Common myeloid progenitor, CD34-positive (primary cell): ENCODE measurements around the gene ITM2C.

Experiments
- CTCF ChIA-PET: fragments of 350-600 bp; sonication (Branson Sonifier 250); formaldehyde crosslinking; loops from one replicate; lab custom pipeline; 2021; ENCODE audit warnings: antibody characterized with exemption; lab: Charles Lee
- POLR2A ChIA-PET: fragments of 350-600 bp; sonication (Branson Sonifier 250); formaldehyde crosslinking; loops from one replicate; lab custom pipeline; 2021; ENCODE audit warnings: antibody characterized with exemption; lab: Charles Lee
- DNase-seq, 3 donors: peaks; one replicate each; pipeline versions ENCODE4 v3.0.0 to v3.0.0-alpha.2; 2013
- H3K27ac ChIP-seq, 2 experiments: 1 replicate in 1 of 2; 2 replicates in 1 of 2; pipeline ENCODE4 v1.7.0; 2013; ENCODE audit warnings: inconsistent platforms in 2 of 2, low read length in 2 of 2, mild to moderate bottlenecking in 2 of 2, low read depth in 1 of 2, moderate library complexity in 1 of 2; ENCODE audit not compliant: severe bottlenecking in 2 of 2, insufficient read depth in 1 of 2, poor library complexity in 1 of 2
- H3K27me3 ChIP-seq, 5 experiments: replicated peaks in 2 of 5; 1 replicate in 3 of 5; 2 replicates in 2 of 5; pipeline versions ENCODE4 v1.6.1 to v1.7.0; 2013; ENCODE audit warnings: low read length in 4 of 5, mild to moderate bottlenecking in 2 of 5, moderate library complexity in 2 of 5, inconsistent platforms in 1 of 5; ENCODE audit not compliant: insufficient read depth in 5 of 5, control insufficient read depth in 4 of 5
- H3K36me3 ChIP-seq, 4 experiments: 1 replicate in 2 of 4; 2 replicates in 2 of 4; pipeline versions ENCODE4 v1.6.1 to v1.7.0; 2013; ENCODE audit warnings: low read length in 3 of 4, control low read depth in 1 of 4, mild to moderate bottlenecking in 1 of 4; ENCODE audit not compliant: control insufficient read depth in 4 of 4, insufficient read depth in 4 of 4
- H3K4me1 ChIP-seq, 4 experiments: 1 replicate in 3 of 4; 2 replicates in 1 of 4; pipeline versions ENCODE4 v1.6.1 to v1.7.1; 2013; ENCODE audit warnings: low read length in 3 of 4, mild to moderate bottlenecking in 3 of 4, control low read depth in 1 of 4, inconsistent platforms in 1 of 4, moderate library complexity in 1 of 4; ENCODE audit not compliant: control insufficient read depth in 4 of 4, insufficient read depth in 4 of 4; ENCODE audit errors: control extremely low read depth in 1 of 4
- H3K4me3 ChIP-seq, 7 experiments: 1 replicate in 4 of 7; 2 replicates in 3 of 7; pipeline versions ENCODE4 v1.5.1 to v1.7.0; 2013; ENCODE audit warnings: mild to moderate bottlenecking in 7 of 7, low read length in 6 of 7, moderate library complexity in 6 of 7, inconsistent platforms in 2 of 7, low read depth in 2 of 7, control low read depth in 1 of 7; ENCODE audit not compliant: insufficient read depth in 4 of 7, control insufficient read depth in 1 of 7; ENCODE audit errors: extremely low read depth in 1 of 7
- H3K9me3 ChIP-seq, 5 experiments: 1 replicate in 4 of 5; 2 replicates in 1 of 5; pipeline versions ENCODE4 v1.6.1 to v1.7.1; 2013; ENCODE audit warnings: low read length in 4 of 5, mild to moderate bottlenecking in 2 of 5, inconsistent platforms in 1 of 5, low read depth in 1 of 5, moderate library complexity in 1 of 5; ENCODE audit not compliant: control insufficient read depth in 4 of 5, insufficient read depth in 2 of 5; ENCODE audit errors: control extremely low read depth in 1 of 5
- WGBS: methylation state at CpG from one replicate; pipeline ENCODE4 v1.1.5; 2013; ENCODE audit not compliant: insufficient coverage; 5-methylcytosine and 5-hydroxymethylcytosine counted together

Gene ITM2C

GRCh38 chr2:230872151-230872967 lies 7.6 kb downstream of the ITM2C start:
- ChIA-PET POLR2A (interaction anchor here (0.6 kb wide), 1 partner anchor 109 kb away, joined by 3 read pairs; no protein-coding TSS in a partner anchor), CTCF (interaction anchor here (0.9 to 2.3 kb wide), 8 partner anchors 14 to 65 kb away, joined by 3 to 12 read pairs (median 4); no protein-coding TSS in a partner anchor)
- Histone ChIP-seq H3K27me3 (no peaks in the 10 kb centered on the region), H3K36me3 (peaks cover 0 to 52% (median 30%) of the 10 kb centered on the region in 4 experiments), H3K4me3 (no peak overlapping the region), H3K27ac (peak overlapping the region; percentile 46 to 79), H3K9me3 (no peaks in the 10 kb centered on the region), H3K4me1 (peaks cover 0 to 98% (median 88%) of the 10 kb centered on the region in 4 experiments)
- DNase-seq: no peak
- WGBS: 95% methylated on average over 13 of the region's 14 CpGs

GRCh38 chr2:230872968-230873660 lies 8.4 kb downstream of the ITM2C start:
- Histone ChIP-seq H3K36me3 (peaks cover 0 to 54% (median 32%) of the 10 kb centered on the region in 4 experiments), H3K27me3 (no peaks in the 10 kb centered on the region), H3K4me1 (peaks cover 0 to 98% (median 88%) of the 10 kb centered on the region in 4 experiments), H3K9me3 (no peaks in the 10 kb centered on the region), H3K4me3 (no peak overlapping the region), H3K27ac (peak overlapping the region in 1 of 2 experiments; percentile 79)
- WGBS: 89% methylated on average over 17 of the region's 21 CpGs
- ChIA-PET CTCF (interaction anchor here (1.0 to 1.7 kb wide), 4 partner anchors 15 to 64 kb away, joined by 3 to 12 read pairs (median 4); no protein-coding TSS in a partner anchor), POLR2A (no interaction called here)
- DNase-seq: no peak

- 88% methylated on average over 12 of the region's 13 CpGs for WGBS
- DNase-seq: no peak
- Histone ChIP-seq H3K4me3 (no peak overlapping the region), H3K9me3 (no peaks in the 10 kb centered on the region), H3K27ac (peak overlapping the region in 1 of 2 experiments; percentile 41), H3K4me1 (peaks cover 1 to 98% (median 88%) of the 10 kb centered on the region in 4 experiments), H3K36me3 (peaks cover 0 to 52% (median 33%) of the 10 kb centered on the region in 4 experiments), H3K27me3 (no peaks in the 10 kb centered on the region)
- CTCF ChIA-PET: no interaction called here
- POLR2A ChIA-PET: no interaction called here
These were observed 9.1 kb downstream of the ITM2C start for GRCh38 chr2:230873661-230874401.

GRCh38 chr2:230874456-230874855 lies 9.7 kb downstream of the ITM2C start:
- ChIA-PET CTCF (interaction anchor here (5.2 kb wide), 1 partner anchor 8 kb away, joined by 50 read pairs; the partner anchor contains the start of gene ITM2C), POLR2A (no interaction called here)
- peak overlapping the region in 1 of 2 experiments; percentile 41 for H3K27ac ChIP-seq

GRCh38 chr2:230874876-230875275 lies 10.1 kb downstream of the ITM2C start:
- ChIA-PET CTCF (interaction anchor here (0.6 to 5.2 kb wide), 3 partner anchors 8 to 27 kb away, joined by 3 to 50 read pairs (median 4); partner anchors contain the start of gene ITM2C), POLR2A (no interaction called here)
- WGBS: 97% methylated on average over 10 of the region's 10 CpGs
- Histone ChIP-seq H3K36me3 (peaks cover 0 to 58% (median 36%) of the 10 kb centered on the region in 4 experiments), H3K27ac (peak overlapping the region; percentile 15 to 41), H3K27me3 (no peaks in the 10 kb centered on the region), H3K9me3 (no peaks in the 10 kb centered on the region), H3K4me1 (peaks cover 7 to 97% (median 85%) of the 10 kb centered on the region in 4 experiments), H3K4me3 (no peak overlapping the region)
- no peak for DNase-seq

More at GRCh38 chr2:230874456-230874855, 9.7 kb downstream of the ITM2C start:
- Histone ChIP-seq H3K36me3 (peaks cover 0 to 55% (median 34%) of the 10 kb centered on the region in 4 experiments), H3K4me3 (no peak overlapping the region), H3K9me3 (no peaks in the 10 kb centered on the region), H3K27me3 (no peaks in the 10 kb centered on the region), H3K4me1 (peaks cover 5 to 98% (median 88%) of the 10 kb centered on the region in 4 experiments)
- DNase-seq: no peak
- WGBS: 91% methylated on average over 6 of the region's 11 CpGs
